Ovary (tissue), 9 donors: ENCODE results near the gene TBC1D24. TPM values are rescaled to one million over a fixed set of nuclear protein-coding genes. Genes with fewer than 3 reads are reported as not detected.

ENCODE experiments used
- DNase-seq, 5 donors: peaks; one replicate each; pipeline ENCODE4 v3.0.0-alpha.2; 2019 to 2020
- H3K27ac ChIP-seq, 2 donors: fragments of 200-600 bp; one replicate each; pipeline versions ENCODE4 v1.5.1 to v1.8.0; 2019 to 2022
- H3K27me3 ChIP-seq: fragments of 200-600 bp; one replicate; pipeline ENCODE4 v1.8.0; 2022
- H3K36me3 ChIP-seq: fragments of 200-600 bp; sonication (generic); one replicate; pipeline ENCODE4 v1.5.1; 2019
- H3K4me1 ChIP-seq: one replicate; pipeline ENCODE4 v1.8.1; 2013; ENCODE audit warnings: mild to moderate bottlenecking, moderate library complexity; ENCODE audit not compliant: insufficient read depth
- H3K4me3 ChIP-seq: fragments of 200-600 bp; sonication (generic); one replicate; pipeline ENCODE4 v1.5.1; 2017
- H3K9me3 ChIP-seq, 2 donors: fragments of 200-600 bp in 1 of 2; sonication (generic) in 1 of 2; one replicate each; pipeline versions ENCODE4 v1.5.1 to v1.8.1; 2013 to 2019; ENCODE audit warnings: mild to moderate bottlenecking in 1 of 2, moderate library complexity in 1 of 2
- CTCF ChIP-seq, 3 donors: fragments of 450-650 bp in 2 of 3; fragments of 200-600 bp in 1 of 3; IDR thresholded peaks; one replicate each; pipeline versions ENCODE4 v1.5.1 to v1.8.0; 2016 to 2022; ENCODE audit warnings: antibody characterized with exemption in 3 of 3, mild to moderate bottlenecking in 1 of 3
- EP300 ChIP-seq: sonication (generic); formaldehyde crosslinking; IDR thresholded peaks from one replicate; pipeline ENCODE4 v1.6.1; 2017; ENCODE audit warnings: antibody characterized with exemption
- POLR2A ChIP-seq: fragments of 450-650 bp; IDR thresholded peaks from one replicate; pipeline ENCODE4 v1.6.1; 2017; ENCODE audit warnings: antibody characterized with exemption, mild to moderate bottlenecking, moderate library complexity
- WGBS, 3 donors: extraction: QIAGEN DNeasy Blood & Tissue Kit in 1 of 3; methylation state at CpG; one replicate each; pipeline versions ENCODE4 v1.1.5 to v1.1.7; 2013 to 2017; 5-methylcytosine and 5-hydroxymethylcytosine counted together
- intact Hi-C, 4 donors: fragments of 100-400 bp; cut with DNase I; formaldehyde crosslinking; loops; one replicate each; pipeline versions ENCODE4 v1.11.0 to v1.15.1; 2022 to 2023
- polyA plus RNA-seq, 2 donors: library from polyadenylated mRNA; stranded (reverse); fragments of 200-250 nt in 1 of 2; fragments of 350-450 nt in 1 of 2; fragmentation: Illumina TruSeq in 1 of 2; extraction: RNeasy Lipid Tissue Mini Kit (QIAGEN cat#74804) in 1 of 2; gene quantifications; one replicate each; pipeline ENCODE4 v1.2.3, GENCODE V29; 2013 to 2014
- total RNA-seq, 7 donors: library from RNA; depleted of rRNA in 2 of 7; stranded (reverse); fragments of >200 nt in 2 of 7; fragmentation: NEBNext Ultra II Directional in 3 of 7; extraction: Animal tissue kit (Norgen Biotek cat#: 25700) in 3 of 7; gene quantifications; one replicate each; pipeline versions ENCODE4 v1.1.0 to v1.2.4, GENCODE V29; 2016 to 2023
- donor health status: DM: no; HTN: no; CAD: no; lungs with moderate emphysema.
- donor health status: DM: no; HTN: no; CAD: no.
- donor health status: Bipolar disorder and iron deficiency.
- donor health status: DM: yes; HTN: yes; CAD: no.
- donor health status: DM: no; HTN: no; CAD: no.
- donor health status: DM: yes; HTN: yes; CAD: no.

Gene TBC1D24
- total and polyA plus RNA-seq, 9 donors: 1.9 to 8.1 (median 6.0) TPM

- no peak overlapping the region for H3K4me3 ChIP-seq
- H3K27ac ChIP-seq: no peak overlapping the region
- H3K27me3 ChIP-seq: no peaks in the 10 kb centered on the region
- intact Hi-C loops: no loop called here
- H3K9me3 ChIP-seq: no peaks in the 10 kb centered on the region
- DNase-seq: peak in 1 of 5 donors; percentile 17
- 85 to 89% (median 88%) methylated on average over 19 to 23 of the region's 23 CpGs for whole genome bisulfite sequencing, 3 donors
- H3K36me3 ChIP-seq: no peaks in the 10 kb centered on the region
- H3K4me1 ChIP-seq: peaks cover 3% of the 10 kb centered on the region
- TF ChIP-seq CTCF (IDR thresholded peaks at IDR 0.05) (no peak), POLR2A (no peak), EP300 (no peak)
These were observed 12.7 kb upstream of the TBC1D24 start for GRCh38 chr16:2462031-2462866.

- intact Hi-C loops: no loop called here
- H3K36me3 ChIP-seq: no peaks in the 10 kb centered on the region
- TF ChIP-seq EP300 (no peak), POLR2A (no peak), CTCF (IDR thresholded peaks at IDR 0.05) (no peak)
- H3K9me3 ChIP-seq: no peaks in the 10 kb centered on the region
- peak in 1 of 5 donors; percentile 15 for DNase-seq
- H3K27ac ChIP-seq: no peak overlapping the region
- no peak overlapping the region for H3K4me3 ChIP-seq
- H3K4me1 ChIP-seq: peaks cover 5% of the 10 kb centered on the region
- H3K27me3 ChIP-seq: no peaks in the 10 kb centered on the region
- WGBS, 3 donors: 62 to 68% (median 67%) methylated on average over 10 to 12 of the region's 12 CpGs
These were observed 10.6 kb upstream of the TBC1D24 start for GRCh38 chr16:2464333-2464732.

GRCh38 chr16:2465653-2466415 is 9.1 kb upstream of the TBC1D24 start:
- DNase-seq: peak in 1 of 5 donors; percentile 13
- 83 to 84% (median 83%) methylated on average over 12 of the region's 12 CpGs for WGBS, 3 donors
- intact Hi-C loops: no loop called here
- H3K27ac ChIP-seq: no peak overlapping the region
- no peaks in the 10 kb centered on the region for H3K27me3 ChIP-seq
- H3K4me3 ChIP-seq: no peak overlapping the region
- H3K4me1 ChIP-seq: peaks cover 3% of the 10 kb centered on the region
- H3K36me3 ChIP-seq: no peaks in the 10 kb centered on the region
- TF ChIP-seq EP300: no peak
- no peak for TF ChIP-seq CTCF (IDR thresholded peaks at IDR 0.05)
- TF ChIP-seq POLR2A: no peak
- H3K9me3 ChIP-seq: no peaks in the 10 kb centered on the region

- no peaks in the 10 kb centered on the region for H3K36me3 ChIP-seq
- H3K9me3 ChIP-seq: no peaks in the 10 kb centered on the region
- DNase-seq: peak in 1 of 5 donors; percentile 45
- TF ChIP-seq CTCF (IDR thresholded peaks at IDR 0.05): no peak
- 75 to 77% (median 77%) methylated on average over 29 of the region's 29 CpGs for WGBS, 3 donors
- H3K4me1 ChIP-seq: peaks cover 7% of the 10 kb centered on the region
- intact Hi-C loops: no loop called here
- H3K27me3 ChIP-seq: peaks cover 6% of the 10 kb centered on the region
- H3K4me3 ChIP-seq: peak overlapping the region; percentile 47
- H3K27ac ChIP-seq: peak overlapping the region in 1 of 2 donors; percentile 25
These were observed 8.0 kb upstream of the TBC1D24 start for GRCh38 chr16:2466667-2467527.
